IMR-90 (cell line): ENCODE data around the gene CYB5RL. TPM values are rescaled to one million over a fixed set of nuclear protein-coding genes. Genes with fewer than 3 reads are reported as not detected.

Experiments used
- ATAC-seq: fragments of 200-7000 bp; cut with Tn5 transposase; 2 replicates; pipeline ENCODE4 v1.9.1; 2020; ENCODE audit warnings: low read depth, mild to moderate bottlenecking, moderate library complexity
- BruUV-seq: library from RNA; stranded (reverse); fragments of 400-500 nt; replicated peaks from 2 replicates; lab custom pipeline; 2021; lab: Mats Ljungman, UMichigan
- CTCF ChIA-PET: fragments of 300-600 bp; formaldehyde crosslinking; extraction: SDS; loops from one replicate; lab custom pipeline; 2021; ENCODE audit warnings: antibody characterized with exemption; lab: Yijun Ruan, JAX
- POLR2A ChIA-PET: fragments of 300-600 bp; sonication (Branson Sonifier 250); formaldehyde crosslinking; loops from one replicate; lab custom pipeline; 2022; ENCODE audit warnings: antibody characterized with exemption; ENCODE audit not compliant: unreplicated experiment; lab: Charles Lee
- DNase-seq: peaks from one replicate; pipeline ENCODE4 v3.0.0; 2013
- H2AFZ ChIP-seq: replicated peaks from 2 replicates; pipeline ENCODE3; 2013; ENCODE audit warnings: low read length, mild to moderate bottlenecking; ENCODE audit not compliant: poor library complexity
- H2AK5ac ChIP-seq: 2 replicates; pipeline ENCODE4 v1.6.1; 2013; ENCODE audit warnings: low read depth, low read length, inconsistent platforms
- H2AK9ac ChIP-seq: replicated peaks from 2 replicates; pipeline ENCODE3; 2013; ENCODE audit warnings: mild to moderate bottlenecking, low read depth, low read length, moderate library complexity; ENCODE audit not compliant: poor library complexity
- H2BK120ac ChIP-seq: 2 replicates; pipeline ENCODE4 v1.6.1; 2013; ENCODE audit warnings: low read depth, low read length, inconsistent platforms
- H2BK15ac ChIP-seq: 3 replicates; pipeline ENCODE4 v1.6.1; 2013; ENCODE audit warnings: low read depth, low read length, inconsistent platforms
- H2BK20ac ChIP-seq: 2 replicates; pipeline ENCODE4 v1.6.1; 2013; ENCODE audit warnings: low read depth, mild to moderate bottlenecking, inconsistent platforms, low read length, moderate library complexity
- H2BK5ac ChIP-seq: 2 replicates; pipeline ENCODE4 v1.6.1; 2013; ENCODE audit warnings: mild to moderate bottlenecking, low read depth, low read length, inconsistent platforms; ENCODE audit not compliant: poor library complexity, severe bottlenecking
- H3K14ac ChIP-seq: replicated peaks from 2 replicates; pipeline ENCODE4 v1.6.1; 2013; ENCODE audit warnings: low read depth, low read length, inconsistent platforms
- H3K18ac ChIP-seq: 2 replicates; pipeline ENCODE4 v1.6.1; 2013; ENCODE audit warnings: low read depth, low read length, control low read depth
- H3K23ac ChIP-seq: 2 replicates; pipeline ENCODE4 v1.6.1; 2013; ENCODE audit warnings: low read depth, low read length, inconsistent platforms
- H3K27ac ChIP-seq: 2 replicates; pipeline ENCODE4 v1.5.1; 2013; ENCODE audit warnings: mild to moderate bottlenecking, control low read depth, low read length; ENCODE audit not compliant: insufficient read depth
- H3K27me3 ChIP-seq: 2 replicates; pipeline ENCODE4 v1.6.1; 2013; ENCODE audit warnings: low read length; ENCODE audit not compliant: control insufficient read depth, insufficient read depth
- H3K36me3 ChIP-seq: 2 replicates; pipeline ENCODE4 v1.6.1; 2013; ENCODE audit warnings: low read length, mixed read lengths; ENCODE audit not compliant: control insufficient read depth, insufficient read depth
- H3K4ac ChIP-seq: 2 replicates; pipeline ENCODE4 v1.6.1; 2013; ENCODE audit warnings: low read depth, low read length, inconsistent platforms
- H3K4me1 ChIP-seq: 2 replicates; pipeline ENCODE4 v1.6.1; 2013; ENCODE audit warnings: low read length, mixed read lengths; ENCODE audit not compliant: control insufficient read depth, insufficient read depth
- H3K4me2 ChIP-seq: 2 replicates; pipeline ENCODE4 v1.6.1; 2013; ENCODE audit warnings: low read depth, mild to moderate bottlenecking, control low read depth, low read length, moderate library complexity
- H3K4me3 ChIP-seq: 2 replicates; pipeline ENCODE4 v1.5.1; 2013; ENCODE audit warnings: low read depth, mild to moderate bottlenecking, control low read depth, low read length, moderate library complexity; ENCODE audit not compliant: insufficient read depth
- H3K56ac ChIP-seq: 2 replicates; pipeline ENCODE4 v1.6.1; 2013; ENCODE audit warnings: low read length, inconsistent platforms; ENCODE audit not compliant: insufficient read depth; ENCODE audit errors: extremely low read depth
- H3K79me1 ChIP-seq, 2 experiments: 2 replicates each; pipeline ENCODE4 v1.6.1; 2013; ENCODE audit warnings: low read length in 2 of 2, inconsistent platforms in 1 of 2, low read depth in 1 of 2
- H3K9ac ChIP-seq: 2 replicates; pipeline ENCODE4 v1.6.1; 2013; ENCODE audit warnings: low read depth, low read length, control low read depth
- H3K9me1 ChIP-seq: 2 replicates; pipeline ENCODE4 v1.6.1; 2013; ENCODE audit warnings: low read length, inconsistent platforms; ENCODE audit not compliant: insufficient read depth
- H3K9me3 ChIP-seq: 2 replicates; pipeline ENCODE4 v1.6.1; 2013; ENCODE audit warnings: low read length; ENCODE audit not compliant: control insufficient read depth, insufficient read depth
- H4K20me1 ChIP-seq: 2 replicates; pipeline ENCODE4 v1.6.1; 2013; ENCODE audit warnings: low read length, inconsistent platforms; ENCODE audit not compliant: insufficient read depth
- H4K5ac ChIP-seq: 2 replicates; pipeline ENCODE4 v1.6.1; 2013; ENCODE audit warnings: mild to moderate bottlenecking, low read depth, low read length, control low read depth
- H4K8ac ChIP-seq, 2 experiments: 2 replicates each; pipeline ENCODE4 v1.6.1; 2013; ENCODE audit warnings: low read depth in 2 of 2, low read length in 2 of 2, control low read depth in 1 of 2, inconsistent platforms in 1 of 2
- H4K91ac ChIP-seq: 2 replicates; pipeline ENCODE4 v1.6.1; 2013; ENCODE audit warnings: low read depth, low read length, inconsistent platforms; ENCODE audit not compliant: insufficient read depth
- BHLHE40 ChIP-seq: fragments of 150-350 bp; IDR thresholded peaks from 2 replicates; pipeline ENCODE4 v1.6.1; 2016; ENCODE audit warnings: mild to moderate bottlenecking, low read depth, low read length
- CEBPB ChIP-seq: IDR thresholded peaks from 2 replicates; pipeline ENCODE4 v1.6.1; 2012; ENCODE audit warnings: low read depth, low read length, improper control_type of control experiment
- CHD1 ChIP-seq: IDR thresholded peaks from 2 replicates; pipeline ENCODE4 v1.6.1; 2012; ENCODE audit warnings: low read depth, low read length, improper control_type of control experiment
- ELK1 ChIP-seq: fragments of 150-350 bp; IDR thresholded peaks from 2 replicates; pipeline ENCODE4 v1.6.1; 2016; ENCODE audit warnings: low read depth, mild to moderate bottlenecking, low read length, moderate library complexity, borderline replicate concordance
- FOS ChIP-seq: fragments of 150-350 bp; IDR thresholded peaks from 2 replicates; pipeline ENCODE4 v1.6.1; 2016; ENCODE audit warnings: low read depth, low read length
- MAFK ChIP-seq: IDR thresholded peaks from 2 replicates; pipeline ENCODE4 v1.6.1; 2012; ENCODE audit warnings: low read depth, low read length, improper control_type of control experiment
- MAZ ChIP-seq: IDR thresholded peaks from 2 replicates; pipeline ENCODE4 v1.6.1; 2012; ENCODE audit warnings: low read depth, mild to moderate bottlenecking, low read length, improper control_type of control experiment, moderate library complexity, borderline replicate concordance
- MXI1 ChIP-seq: IDR thresholded peaks from 2 replicates; pipeline ENCODE4 v1.6.1; 2012; ENCODE audit warnings: low read depth, mild to moderate bottlenecking, low read length, moderate library complexity, borderline replicate concordance
- NFE2L2 ChIP-seq: fragments of 150-350 bp; IDR thresholded peaks from 2 replicates; pipeline ENCODE4 v1.6.1; 2016; ENCODE audit warnings: low read depth, mild to moderate bottlenecking, low read length
- POLR2A ChIP-seq: IDR thresholded peaks from 2 replicates; pipeline ENCODE4 v1.6.1; 2012; ENCODE audit warnings: mild to moderate bottlenecking, low read depth, low read length
- RCOR1 ChIP-seq: IDR thresholded peaks from 2 replicates; pipeline ENCODE4 v1.6.1; 2012; ENCODE audit warnings: mild to moderate bottlenecking, low read length, improper control_type of control experiment; ENCODE audit not compliant: insufficient replicate concordance
- RFX5 ChIP-seq: IDR thresholded peaks from 2 replicates; pipeline ENCODE4 v1.8.0; 2012; ENCODE audit warnings: low read depth, mild to moderate bottlenecking, low read length, moderate library complexity
- SMC3 ChIP-seq: fragments of 150-350 bp; IDR thresholded peaks from 2 replicates; pipeline ENCODE4 v1.6.1; 2016; ENCODE audit warnings: low read depth, mild to moderate bottlenecking, antibody characterized with exemption, low read length, moderate library complexity
- WGBS, 2 experiments: methylation state at CpG; one replicate each; pipeline versions ENCODE4 v1.1.5 to v1.1.7; 2013; ENCODE audit warnings: missing lambda C conversion rate in 2 of 2; ENCODE audit not compliant: insufficient read length in 1 of 2; ENCODE audit errors: extremely low coverage in 2 of 2; 5-methylcytosine and 5-hydroxymethylcytosine counted together
- dilution Hi-C: fragments of 300-500 bp; cut with HindIII; formaldehyde crosslinking; loops from one replicate; pipeline ENCODE4 v1.14.3; 2018; ENCODE audit warnings: low sequenced_read_pairs; ENCODE audit not compliant: unreplicated experiment
- in situ Hi-C: fragments of 300-500 bp; cut with MboI; formaldehyde crosslinking; loops from 3 replicates; pipeline ENCODE4 v1.14.3; 2019; ENCODE audit warnings: low sequenced_read_pairs, inconsistent platforms, mixed read lengths
- intact Hi-C: fragments of 100-400 bp; cut with micrococcal nuclease; formaldehyde crosslinking; loops from 2 replicates; pipeline ENCODE4 v1.10.0; 2022
- polyA plus RNA-seq, 3 experiments: library from polyadenylated mRNA; depleted of rRNA; stranded (reverse); fragments of >200 nt; gene quantifications; 2 replicates each; pipeline ENCODE4 v1.2.3, GENCODE V29; 2012; ENCODE audit warnings: low replicate concordance in 1 of 3
- total RNA-seq: library from RNA; depleted of rRNA; stranded (reverse); fragments of >200 nt; gene quantifications from 2 replicates; pipeline ENCODE4 v1.2.3, GENCODE V29; 2012
- TF ChIP-seq, protein P1 (sequence below): fragments of 150-350 bp; IDR thresholded peaks from 2 replicates; pipeline ENCODE4 v1.6.1; 2017; ENCODE audit warnings: mild to moderate bottlenecking, antibody characterized with exemption, low read length, low read depth
- TF ChIP-seq, protein P2 (sequence below): conservative IDR thresholded peaks from 2 replicates; pipeline ENCODE4 v1.5.1; 2012; ENCODE audit warnings: mild to moderate bottlenecking, low read depth, low read length, improper control_type of control experiment

CYB5RL gene
- total and polyA plus RNA-seq, 2 of the 4 experiments (the other 2 are of a cell fraction), result 3.8 to 4.3 TPM

DNA sequence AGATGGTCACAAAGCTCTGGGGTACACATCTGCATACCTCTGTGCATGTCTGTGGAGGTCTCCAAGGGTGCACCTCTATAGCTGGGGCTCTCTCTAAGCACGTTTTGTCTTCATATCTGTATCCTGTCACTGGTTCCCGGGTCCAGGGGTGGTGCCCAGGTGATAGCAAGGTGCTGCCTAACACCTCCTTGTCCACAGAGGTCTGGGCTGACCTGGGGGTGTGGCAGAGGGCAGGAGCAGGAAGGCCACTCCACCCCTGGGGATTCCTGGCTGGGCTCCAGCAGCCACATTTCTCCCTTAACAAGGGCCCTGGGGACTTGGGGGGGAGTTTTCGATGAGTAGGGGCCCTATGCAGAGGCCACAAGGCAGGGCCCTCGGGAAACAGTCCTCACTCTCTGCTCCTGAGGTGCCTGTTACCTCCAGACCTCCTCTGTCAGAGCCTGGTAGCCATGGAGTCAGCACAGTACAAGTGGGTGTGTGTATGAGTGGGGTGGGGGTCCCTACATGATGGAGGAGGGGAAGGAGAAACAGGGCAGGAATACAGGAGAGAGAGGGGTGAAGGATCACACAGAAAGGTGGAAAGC is 40.0 kb downstream of the CYB5RL start:
- 0 out of 2 replicates have a peak, but pooled peaks cover 9% of the 10 kb centered on the region for H3K9me1 ChIP-seq
- no peak overlapping the region for H3K14ac ChIP-seq
- H3K4ac ChIP-seq, result no peak overlapping the region
- H3K27ac ChIP-seq, result no peak overlapping the region
- no peak overlapping the region for H2BK15ac ChIP-seq
- H2BK5ac ChIP-seq, result no peak overlapping the region
- BruUV-seq, result no TSS peak
- intact Hi-C loops, result no loop called here
- no peak overlapping the region for H4K8ac ChIP-seq
- ATAC-seq, result no peak
- peaks cover 8% of the 10 kb centered on the region; the same call in 1 of the 2 replicates for H3K27me3 ChIP-seq
- H3K56ac ChIP-seq, result no peak overlapping the region
- H3K36me3 ChIP-seq, result no peaks in the 10 kb centered on the region
- no peak overlapping the region for H4K5ac ChIP-seq
- 50% methylated on average over 1 of the region's 4 CpGs; no CpG with 5 or more reads in 1 of the 2 experiments for WGBS, 2 experiments
- no peak overlapping the region for H3K23ac ChIP-seq
- no peak for DNase-seq
- TF ChIP-seq BHLHE40 (no peak), MAZ (no peak), NFE2L2 (no peak), MAFK (no peak), ELK1 (no peak), SMC3 (no peak), RFX5 (no peak), POLR2A (no peak), RCOR1 (no peak), CHD1 (no peak), FOS (no peak), MXI1 (no peak), CEBPB (no peak)
- TF ChIP-seq, protein P1, sequence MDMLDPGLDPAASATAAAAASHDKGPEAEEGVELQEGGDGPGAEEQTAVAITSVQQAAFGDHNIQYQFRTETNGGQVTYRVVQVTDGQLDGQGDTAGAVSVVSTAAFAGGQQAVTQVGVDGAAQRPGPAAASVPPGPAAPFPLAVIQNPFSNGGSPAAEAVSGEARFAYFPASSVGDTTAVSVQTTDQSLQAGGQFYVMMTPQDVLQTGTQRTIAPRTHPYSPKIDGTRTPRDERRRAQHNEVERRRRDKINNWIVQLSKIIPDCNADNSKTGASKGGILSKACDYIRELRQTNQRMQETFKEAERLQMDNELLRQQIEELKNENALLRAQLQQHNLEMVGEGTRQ, result no peak
- TF ChIP-seq, protein P2, sequence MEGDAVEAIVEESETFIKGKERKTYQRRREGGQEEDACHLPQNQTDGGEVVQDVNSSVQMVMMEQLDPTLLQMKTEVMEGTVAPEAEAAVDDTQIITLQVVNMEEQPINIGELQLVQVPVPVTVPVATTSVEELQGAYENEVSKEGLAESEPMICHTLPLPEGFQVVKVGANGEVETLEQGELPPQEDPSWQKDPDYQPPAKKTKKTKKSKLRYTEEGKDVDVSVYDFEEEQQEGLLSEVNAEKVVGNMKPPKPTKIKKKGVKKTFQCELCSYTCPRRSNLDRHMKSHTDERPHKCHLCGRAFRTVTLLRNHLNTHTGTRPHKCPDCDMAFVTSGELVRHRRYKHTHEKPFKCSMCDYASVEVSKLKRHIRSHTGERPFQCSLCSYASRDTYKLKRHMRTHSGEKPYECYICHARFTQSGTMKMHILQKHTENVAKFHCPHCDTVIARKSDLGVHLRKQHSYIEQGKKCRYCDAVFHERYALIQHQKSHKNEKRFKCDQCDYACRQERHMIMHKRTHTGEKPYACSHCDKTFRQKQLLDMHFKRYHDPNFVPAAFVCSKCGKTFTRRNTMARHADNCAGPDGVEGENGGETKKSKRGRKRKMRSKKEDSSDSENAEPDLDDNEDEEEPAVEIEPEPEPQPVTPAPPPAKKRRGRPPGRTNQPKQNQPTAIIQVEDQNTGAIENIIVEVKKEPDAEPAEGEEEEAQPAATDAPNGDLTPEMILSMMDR, result no peak
- no peak overlapping the region for H3K9ac ChIP-seq
- no peak overlapping the region for H2BK120ac ChIP-seq
- CTCF ChIA-PET, result no interaction called here
- no peaks in the 10 kb centered on the region for H3K9me3 ChIP-seq
- in situ Hi-C loops, result no loop called here
- H2BK20ac ChIP-seq, result no peak overlapping the region
- no peaks in the 10 kb centered on the region for H4K20me1 ChIP-seq
- H2AK5ac ChIP-seq, result no peak overlapping the region
- peak overlapping the region; percentile 51 for H2AFZ ChIP-seq
- POLR2A ChIA-PET, result no interaction called here
- H3K4me3 ChIP-seq, result no peak overlapping the region
- no peak overlapping the region for H4K91ac ChIP-seq
- H3K79me1 ChIP-seq, result no peaks in the 10 kb centered on the region
- H2AK9ac ChIP-seq, result peak overlapping the region; percentile 76
- H3K4me1 ChIP-seq, result no peaks in the 10 kb centered on the region; the same call in 1 of the 2 replicates
- dilution Hi-C loops, result no loop called here
- no peak overlapping the region for H3K4me2 ChIP-seq
- no peak overlapping the region for H3K18ac ChIP-seq
